ENCODE data around the gene VN1R5. TPM values are rescaled to one million over a fixed set of nuclear protein-coding genes. Genes with fewer than 3 reads are reported as not detected.
"Not testable (repeated sequence)": the region's sequence is repeated elsewhere in the genome, so short reads cannot be mapped to it uniquely, and the experiment has no call there.

The VN1R5 gene
- total RNA-seq (2014; rRNA removed; shearing (Covaris generic)), result not detected in 2 replicates
- polyA plus RNA-seq (2015; cell fraction: cytosol; rRNA removed), result not detected in 2 replicates
- polyA plus RNA-seq (2015; cell fraction: nucleus; rRNA removed), result not detected in 2 replicates

DNA sequence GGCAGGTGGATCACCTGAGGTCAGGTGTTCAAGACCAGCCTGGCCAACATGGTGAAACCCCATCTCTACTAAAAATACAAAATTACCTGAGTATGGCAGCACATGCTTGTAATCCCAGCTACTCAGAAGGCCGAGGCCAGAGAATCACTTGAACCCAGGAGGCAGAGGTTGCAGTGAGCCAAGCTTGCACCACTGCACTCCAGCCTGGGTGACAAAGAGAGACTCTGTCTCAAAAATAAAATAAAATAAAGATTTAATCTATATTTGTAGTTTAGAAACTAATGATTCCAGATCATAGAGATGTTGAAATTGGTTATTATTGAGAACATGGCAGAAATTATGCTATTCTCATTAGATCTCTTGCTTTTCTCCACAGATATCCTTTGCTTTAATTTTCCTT is at the start of gene VN1R5:
TSS of gene VN1R5 (plus strand) at position 301 of the 400 bp plus-strand sequence.
- DNase-seq (ENCODE audit: low read depth, low spot score); in situ Hi-C loops (cut with HindIII; ENCODE audit: low pct_unique_long_range_greater_than_20kb, low sequenced_read_pairs): not testable (repeated sequence)

DNA sequence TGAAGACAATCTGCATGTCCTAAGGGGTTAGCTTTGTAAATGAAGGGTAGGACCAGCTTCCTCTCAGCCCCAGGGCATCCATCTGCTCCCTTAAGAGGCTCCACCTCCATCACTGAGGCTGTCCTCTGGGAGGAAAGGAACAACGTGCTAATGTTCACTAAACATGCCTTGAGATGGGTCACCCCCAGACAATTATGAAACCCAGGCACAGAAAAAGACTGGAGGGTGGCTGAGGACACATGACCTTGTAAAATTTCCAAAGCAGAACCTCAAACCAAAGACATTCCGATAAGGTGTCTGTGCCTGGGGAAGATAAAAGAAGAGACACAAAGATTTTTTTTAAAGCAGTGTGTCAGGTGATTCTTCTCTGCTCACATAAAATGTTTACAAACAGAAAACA is 46.5 kb upstream of the VN1R5 start:
- in situ Hi-C loops (cut with HindIII; ENCODE audit: low pct_unique_long_range_greater_than_20kb, low sequenced_read_pairs), result no loop called here
- DNase-seq (ENCODE audit: low read depth, low spot score), result no peak

DNA sequence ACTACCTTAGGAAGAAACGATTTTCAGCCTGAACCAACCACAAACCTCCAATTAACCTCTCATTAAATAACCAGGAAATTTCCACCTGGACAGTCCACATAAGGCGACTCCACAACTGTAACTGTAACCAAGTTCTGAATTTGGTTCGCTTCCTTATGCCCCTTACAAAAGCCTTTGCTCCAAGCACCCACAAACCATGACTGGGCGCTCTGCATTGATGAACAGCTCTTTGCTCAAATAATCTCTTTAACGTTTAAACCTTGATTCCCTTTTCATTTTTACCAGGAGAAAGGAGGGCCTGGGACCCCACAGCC is 45.9 kb upstream of the VN1R5 start:
- in situ Hi-C loops (cut with HindIII; ENCODE audit: low pct_unique_long_range_greater_than_20kb, low sequenced_read_pairs), result no loop called here
- DNase-seq (ENCODE audit: low read depth, low spot score), result no peak

DNA sequence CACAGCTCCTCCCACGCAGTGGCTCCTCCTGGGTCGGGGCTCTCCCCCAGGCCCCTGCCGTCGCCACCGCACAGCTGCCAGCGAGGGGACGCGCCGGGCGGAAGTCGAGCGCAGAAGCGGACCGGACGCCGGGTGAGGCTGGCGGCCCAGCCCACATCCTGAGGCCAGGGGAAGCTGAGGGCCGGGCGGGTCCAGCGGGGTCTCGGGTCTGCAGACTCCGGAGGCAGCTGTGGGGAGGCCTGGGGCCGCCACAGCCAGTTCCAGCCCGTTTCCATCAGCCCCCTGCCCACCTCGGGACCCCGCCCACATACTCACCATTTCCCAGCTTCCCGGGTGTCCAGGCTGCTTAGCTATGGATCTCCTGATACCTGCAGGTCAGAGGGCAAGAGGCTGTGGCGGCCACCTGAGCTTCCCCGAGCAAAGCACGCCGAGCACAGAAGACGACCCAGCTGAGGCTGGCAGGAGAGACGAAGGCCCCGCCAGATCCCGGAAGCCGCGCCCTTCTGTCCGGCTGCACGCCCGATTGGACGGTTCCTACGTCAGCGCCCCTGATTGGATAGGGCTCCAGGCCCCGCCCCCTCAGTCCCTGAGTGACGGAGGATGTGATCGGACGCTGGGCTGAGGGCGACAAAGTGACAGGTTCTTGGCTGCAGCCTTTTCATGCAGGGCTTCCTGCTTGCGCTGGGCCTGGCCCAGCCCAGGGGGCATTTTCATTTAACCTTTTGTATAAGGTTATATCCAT is 45.3 kb upstream of the VN1R5 start:
- peak; percentile 93 for DNase-seq (ENCODE audit: low read depth, low spot score)
- in situ Hi-C loops (cut with HindIII; ENCODE audit: low pct_unique_long_range_greater_than_20kb, low sequenced_read_pairs), result no loop called here

DNA sequence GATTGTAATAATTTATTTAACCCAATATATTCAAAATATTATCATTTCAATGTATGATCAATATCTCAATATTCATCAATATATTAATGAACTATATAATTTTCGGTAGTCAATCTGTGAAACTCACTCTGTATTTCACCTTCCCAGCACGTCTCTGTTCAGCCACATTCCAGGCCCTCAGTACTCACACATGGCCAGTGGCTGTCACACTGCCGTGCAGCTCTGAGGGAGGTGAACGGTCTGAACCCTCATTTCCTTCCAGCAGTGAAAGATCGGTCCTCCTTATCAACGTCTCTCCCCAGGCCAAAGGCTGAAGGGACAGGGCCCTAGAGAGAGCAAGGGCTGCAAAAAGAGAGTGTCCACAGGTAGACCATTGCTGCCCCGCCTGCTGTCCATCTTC is 44.5 kb upstream of the VN1R5 start:
- no peak for DNase-seq (ENCODE audit: low read depth, low spot score)
- in situ Hi-C loops (cut with HindIII; ENCODE audit: low pct_unique_long_range_greater_than_20kb, low sequenced_read_pairs), result no loop called here

DNA sequence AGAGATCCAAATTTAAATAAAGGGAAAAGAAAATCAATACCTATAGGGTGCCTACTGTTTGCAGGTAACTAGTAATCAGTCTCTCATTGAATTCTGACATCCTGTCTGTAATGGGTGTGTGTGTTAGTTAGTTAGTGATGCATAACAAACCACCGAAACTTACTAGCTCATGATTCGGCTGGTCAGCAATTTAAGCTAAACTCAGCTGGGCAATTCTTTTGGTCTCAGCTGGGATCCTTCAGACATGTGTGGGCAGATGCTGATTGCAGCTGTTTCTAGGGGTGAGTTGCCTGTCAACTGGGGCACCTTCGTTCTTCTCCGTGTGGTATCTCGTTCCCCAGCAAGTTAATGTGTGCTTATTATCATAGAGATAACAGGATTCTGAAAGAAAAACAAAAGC is 43.9 kb upstream of the VN1R5 start:
- DNase-seq (ENCODE audit: low read depth, low spot score), result no peak
- in situ Hi-C loops (cut with HindIII; ENCODE audit: low pct_unique_long_range_greater_than_20kb, low sequenced_read_pairs), result no loop called here

DNA sequence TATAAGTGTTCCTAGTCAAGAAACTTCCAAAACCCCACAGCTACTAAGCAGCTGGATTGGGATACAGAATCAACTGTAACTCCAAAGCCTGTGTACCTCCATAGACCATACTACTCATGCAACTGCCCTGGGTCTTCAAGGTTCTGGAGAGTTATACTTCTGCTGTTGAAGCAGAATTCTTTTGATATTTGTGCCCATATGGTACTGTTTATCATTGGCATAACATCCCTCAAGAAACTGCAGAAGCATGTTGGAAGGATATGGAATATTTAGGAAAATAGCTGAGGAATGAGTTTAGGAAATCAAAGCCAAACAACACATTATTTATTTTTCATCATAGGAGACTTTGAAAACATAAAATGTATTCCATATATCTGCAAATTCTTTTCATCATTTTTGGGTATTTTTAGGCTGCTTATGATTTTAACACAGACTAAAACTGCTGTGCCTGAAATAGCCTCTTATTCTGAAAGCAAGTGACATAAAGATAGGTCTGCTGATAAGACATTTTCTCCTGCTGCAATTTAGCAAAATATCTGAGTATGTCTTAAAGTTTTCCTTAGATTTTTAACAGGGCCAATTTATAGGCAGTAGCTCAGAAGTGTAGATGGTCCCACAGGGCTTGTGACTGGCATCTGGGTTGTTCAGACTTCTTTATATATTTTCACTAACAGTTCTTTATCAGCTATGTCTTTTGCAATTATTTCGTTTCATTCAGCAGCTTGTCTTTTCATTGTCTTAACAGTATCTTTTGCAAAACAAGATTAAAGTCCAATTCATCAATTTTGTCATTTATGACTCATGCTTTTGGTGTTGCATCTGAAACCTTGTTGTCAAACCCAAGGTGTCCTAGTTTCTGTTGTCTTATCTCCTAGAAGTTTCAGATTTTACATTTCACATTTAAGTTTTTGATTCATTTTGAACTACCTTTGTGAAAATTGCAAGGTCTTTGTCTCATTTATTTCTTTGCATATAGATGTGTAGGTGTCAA is 43.0 kb upstream of the VN1R5 start:
- DNase-seq (ENCODE audit: low read depth, low spot score), result no peak
- in situ Hi-C loops (cut with HindIII; ENCODE audit: low pct_unique_long_range_greater_than_20kb, low sequenced_read_pairs), result no loop called here

DNA sequence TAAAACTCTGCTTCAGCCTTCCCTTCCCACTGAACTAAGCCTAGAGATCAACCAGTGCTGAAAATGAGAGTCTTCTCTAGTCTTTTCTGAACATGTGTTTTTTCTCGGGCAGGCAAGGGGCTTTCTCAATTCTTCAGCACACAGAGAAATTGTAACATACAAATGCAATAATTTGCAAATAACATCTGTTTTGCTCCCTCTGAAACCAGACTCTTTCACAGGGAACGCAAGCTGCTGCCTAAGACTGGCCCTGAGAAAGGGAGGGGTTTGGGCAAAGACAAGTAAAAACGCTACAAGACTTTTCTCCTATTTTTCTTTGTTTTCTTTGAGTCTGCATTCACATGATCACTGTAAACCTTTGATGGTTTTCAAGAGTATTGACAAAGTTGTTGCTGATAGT is 39.6 kb upstream of the VN1R5 start:
- in situ Hi-C loops (cut with HindIII; ENCODE audit: low pct_unique_long_range_greater_than_20kb, low sequenced_read_pairs), result no loop called here
- no peak for DNase-seq (ENCODE audit: low read depth, low spot score)

DNA sequence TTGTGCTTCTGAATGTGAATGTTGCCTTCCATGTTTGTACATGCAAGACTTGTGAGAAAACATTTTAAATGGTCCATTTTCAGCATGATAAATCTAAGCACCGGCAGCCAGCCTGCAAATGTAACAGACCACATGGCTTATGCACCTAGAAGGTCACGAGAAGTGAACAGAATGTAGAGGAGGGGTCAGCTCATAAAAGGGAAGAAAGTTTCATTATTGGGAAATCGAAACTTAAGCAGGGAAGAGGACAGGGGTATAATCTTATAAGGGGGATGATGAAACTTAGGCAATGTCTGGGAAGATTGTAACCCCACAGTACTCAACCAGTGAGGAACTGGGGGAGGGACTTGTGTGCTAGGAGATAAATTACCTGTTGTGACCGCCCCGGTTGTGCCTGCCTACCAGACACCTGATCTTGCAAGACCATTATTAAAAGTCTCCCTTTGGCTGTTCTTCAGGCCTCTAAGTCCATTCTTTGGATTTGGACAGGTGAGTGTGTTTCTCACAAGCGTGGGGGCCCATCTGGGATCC is 37.7 kb upstream of the VN1R5 start:
- in situ Hi-C loops (cut with HindIII; ENCODE audit: low pct_unique_long_range_greater_than_20kb, low sequenced_read_pairs), result no loop called here
- no peak for DNase-seq (ENCODE audit: low read depth, low spot score)

DNA sequence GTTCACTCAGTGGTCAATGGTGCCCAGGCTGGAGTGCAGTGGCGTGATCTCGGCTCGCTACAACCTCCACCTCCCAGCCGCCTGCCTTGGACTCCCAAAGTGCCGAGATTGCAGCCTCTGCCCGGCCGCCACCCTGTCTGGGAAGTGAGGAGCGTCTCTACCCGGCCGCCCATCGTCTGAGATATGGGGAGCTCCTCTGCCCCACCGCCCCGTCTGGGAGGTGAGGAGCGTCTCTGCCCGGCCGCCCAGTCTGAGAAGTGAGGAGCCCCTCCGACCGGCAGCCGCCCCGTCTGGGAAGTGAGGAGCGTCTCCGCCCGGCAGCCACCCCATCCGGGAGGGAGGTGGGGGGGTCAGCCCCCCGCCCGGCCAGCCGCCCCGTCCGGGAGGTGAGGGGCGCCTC is 35.6 kb upstream of the VN1R5 start:
- in situ Hi-C loops (cut with HindIII; ENCODE audit: low pct_unique_long_range_greater_than_20kb, low sequenced_read_pairs); DNase-seq (ENCODE audit: low read depth, low spot score): not testable (repeated sequence)

DNA sequence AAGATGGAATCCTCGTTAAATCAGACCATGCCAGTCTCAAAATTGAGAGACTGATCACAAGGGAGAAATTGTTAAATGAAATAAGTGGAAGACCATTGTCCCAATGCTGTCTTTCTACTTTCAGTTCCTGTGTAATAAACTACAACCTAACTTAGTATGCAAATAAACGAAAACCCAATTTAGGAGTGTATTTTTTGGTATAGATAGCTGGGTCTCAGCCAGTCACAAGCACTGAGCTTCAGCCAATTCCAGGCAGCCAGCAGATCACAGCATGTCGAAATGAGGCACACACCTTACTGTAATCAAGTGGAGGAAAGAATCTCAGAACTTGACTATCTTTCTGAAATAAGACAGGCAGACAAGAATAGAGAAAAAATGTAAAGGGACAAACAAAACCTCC is 33.0 kb upstream of the VN1R5 start:
- in situ Hi-C loops (cut with HindIII; ENCODE audit: low pct_unique_long_range_greater_than_20kb, low sequenced_read_pairs), result no loop called here
- no peak for DNase-seq (ENCODE audit: low read depth, low spot score)

DNA sequence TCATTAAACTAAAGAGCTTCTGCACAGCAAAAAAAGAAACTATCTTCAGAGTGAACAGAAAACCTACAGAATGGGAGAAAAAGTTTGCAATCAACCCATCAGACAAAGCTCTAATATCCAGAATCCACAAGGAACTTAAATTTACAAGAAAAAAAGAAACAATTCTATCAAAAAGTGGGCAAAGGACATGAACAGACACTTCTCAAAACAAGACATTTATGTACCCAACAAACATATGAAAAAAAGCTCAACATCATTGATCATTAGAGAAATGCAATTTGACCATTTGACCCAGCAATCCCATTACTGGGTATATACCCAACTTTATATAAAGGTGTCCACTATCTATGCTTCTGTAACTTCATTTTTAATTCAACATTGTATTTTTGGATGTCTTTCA is 31.1 kb upstream of the VN1R5 start:
- in situ Hi-C loops (cut with HindIII; ENCODE audit: low pct_unique_long_range_greater_than_20kb, low sequenced_read_pairs), result no loop called here

DNA sequence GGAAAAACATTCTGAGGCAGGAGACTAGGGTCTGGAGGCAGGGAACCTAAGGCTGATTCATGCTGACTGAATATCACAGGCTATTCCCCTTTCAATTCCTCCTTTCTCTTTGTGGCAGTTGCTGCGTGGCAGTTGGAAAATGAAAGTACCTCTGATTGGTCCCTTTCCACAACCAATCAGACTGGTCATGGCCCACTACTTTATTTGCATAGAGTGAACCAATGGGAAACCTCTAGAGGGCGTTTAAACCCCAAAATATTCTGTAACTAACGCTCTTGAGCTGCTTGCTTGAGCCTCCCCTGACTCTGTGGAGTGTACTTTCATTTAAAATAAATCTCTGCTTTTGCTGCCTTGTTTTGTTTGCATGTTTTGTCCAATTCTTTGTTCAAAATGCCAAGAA is 27.7 kb upstream of the VN1R5 start:
- in situ Hi-C loops (cut with HindIII; ENCODE audit: low pct_unique_long_range_greater_than_20kb, low sequenced_read_pairs), result no loop called here
- DNase-seq (ENCODE audit: low read depth, low spot score), result peak; percentile 57

More for the DNA sequence above, 31.1 kb upstream of the VN1R5 start:
- no peak for DNase-seq (ENCODE audit: low read depth, low spot score)

DNA sequence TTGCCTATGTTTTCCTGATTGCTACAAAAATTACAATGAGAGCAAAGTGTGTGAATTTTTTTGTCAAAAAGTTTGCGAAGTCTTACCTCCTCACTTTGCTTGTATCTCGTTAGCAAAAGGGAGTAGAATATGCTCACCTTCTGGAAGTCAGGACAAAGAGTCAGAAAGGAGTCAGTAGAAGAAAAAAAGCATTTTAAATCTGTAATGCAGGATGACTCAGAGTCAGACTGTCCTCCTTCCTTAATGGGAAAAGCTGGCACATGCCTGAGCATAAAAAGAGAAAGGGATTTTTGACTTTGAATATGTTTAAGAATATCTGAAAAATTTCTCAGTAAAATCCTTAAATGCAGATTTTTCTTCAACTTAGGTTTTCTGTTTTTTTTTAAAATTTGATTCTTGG is 14.2 kb upstream of the VN1R5 start:
- DNase-seq (ENCODE audit: low read depth, low spot score), result no peak
- in situ Hi-C loops (cut with HindIII; ENCODE audit: low pct_unique_long_range_greater_than_20kb, low sequenced_read_pairs), result no loop called here

DNA sequence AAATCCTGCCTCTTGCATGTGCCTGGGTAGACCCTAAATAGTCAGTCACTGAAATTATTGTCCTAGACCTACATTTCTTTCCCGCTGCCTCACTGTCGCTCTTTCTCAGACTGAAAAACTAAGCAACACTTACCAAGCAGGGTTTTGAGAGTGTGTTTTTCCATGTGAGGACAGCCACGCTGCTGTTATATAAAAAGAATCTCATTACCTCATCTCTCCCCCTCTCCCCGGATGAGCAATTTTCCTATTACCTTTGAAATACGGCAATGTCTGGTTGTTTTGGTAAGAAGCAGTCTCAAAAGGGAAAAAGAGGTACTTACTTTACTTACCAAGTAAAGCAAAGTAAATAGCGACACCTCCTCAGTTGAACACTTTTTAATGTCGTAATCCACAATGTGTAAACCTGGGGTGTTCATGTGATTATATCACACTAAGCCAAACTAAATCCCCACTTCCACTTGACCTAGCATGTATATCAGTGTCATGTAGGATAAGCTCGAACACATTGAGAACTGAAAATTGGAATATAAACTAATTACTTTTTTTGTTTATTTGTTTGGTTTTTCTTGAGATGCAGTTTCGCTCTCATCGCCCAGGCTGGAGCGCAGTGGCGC is 12.2 kb upstream of the VN1R5 start:
- DNase-seq (ENCODE audit: low read depth, low spot score), result no peak
- in situ Hi-C loops (cut with HindIII; ENCODE audit: low pct_unique_long_range_greater_than_20kb, low sequenced_read_pairs), result no loop called here

DNA sequence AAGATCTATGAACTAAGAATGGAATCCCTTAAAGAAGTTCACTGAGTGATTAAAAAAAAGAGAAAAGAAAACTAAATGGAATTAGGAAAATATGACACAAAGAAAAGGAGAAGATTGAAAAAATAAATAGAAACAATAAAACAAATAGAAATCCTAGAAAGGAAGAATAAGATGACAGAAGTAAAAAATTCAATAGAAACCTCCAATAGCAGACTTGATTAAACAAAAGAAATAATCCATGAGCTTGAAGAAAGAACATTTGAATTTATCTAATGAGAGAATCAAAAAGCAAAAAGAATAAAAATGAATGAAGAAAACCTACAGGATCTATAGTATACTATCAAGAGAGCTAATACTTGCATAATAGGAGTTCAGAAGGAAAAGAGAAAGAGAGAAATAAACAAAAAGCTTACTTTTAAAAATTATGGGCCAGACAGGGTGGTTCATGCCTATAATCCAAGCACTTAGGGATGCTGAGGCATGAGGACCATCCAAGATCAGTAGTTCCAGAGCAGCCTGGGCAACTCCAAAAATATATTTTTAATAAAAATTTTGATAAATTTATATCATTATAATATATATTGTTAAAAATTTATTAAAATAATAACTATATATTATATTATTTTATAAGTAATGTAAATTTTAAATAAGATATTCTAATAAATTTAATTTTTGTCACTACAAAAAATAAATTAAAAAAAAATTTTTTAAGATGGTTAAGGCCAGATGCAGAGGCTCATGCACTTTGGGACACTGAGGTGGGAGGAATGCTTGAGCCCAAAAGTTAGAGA is 9.4 kb upstream of the VN1R5 start:
- in situ Hi-C loops (cut with HindIII; ENCODE audit: low pct_unique_long_range_greater_than_20kb, low sequenced_read_pairs), result no loop called here
- DNase-seq (ENCODE audit: low read depth, low spot score), result no peak

DNA sequence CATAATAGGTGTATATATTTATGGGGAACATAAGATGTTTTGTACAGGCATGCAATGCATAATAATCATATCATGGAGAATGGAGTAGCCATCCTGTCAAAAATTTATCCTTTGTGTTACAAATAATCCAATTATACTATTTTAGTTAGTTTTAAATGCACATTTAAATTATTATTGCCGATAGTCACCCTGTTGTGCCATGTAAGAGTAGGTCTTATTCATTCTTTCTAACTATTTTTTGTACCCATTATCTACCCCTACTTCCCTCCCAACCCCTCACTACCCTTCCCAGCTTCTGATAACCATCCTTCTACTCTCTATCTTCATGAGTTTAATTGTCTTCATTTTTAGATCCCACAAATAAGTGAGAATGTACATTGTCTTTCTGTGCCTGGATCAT is 8.3 kb upstream of the VN1R5 start:
- in situ Hi-C loops (cut with HindIII; ENCODE audit: low pct_unique_long_range_greater_than_20kb, low sequenced_read_pairs), result no loop called here
- no peak for DNase-seq (ENCODE audit: low read depth, low spot score)
